Amniotic stem cell (primary cell): ENCODE measurements around the gene SLC2A11.
"Not testable (repeated sequence)": the region's sequence is repeated elsewhere in the genome, so short reads cannot be mapped to it uniquely, and the experiment has no call there.

Source experiments
- DNase-seq: peaks from one replicate; lab custom pipeline; 2025; lab: John Stamatoyannopoulos, UW

SLC2A11 gene

DNA sequence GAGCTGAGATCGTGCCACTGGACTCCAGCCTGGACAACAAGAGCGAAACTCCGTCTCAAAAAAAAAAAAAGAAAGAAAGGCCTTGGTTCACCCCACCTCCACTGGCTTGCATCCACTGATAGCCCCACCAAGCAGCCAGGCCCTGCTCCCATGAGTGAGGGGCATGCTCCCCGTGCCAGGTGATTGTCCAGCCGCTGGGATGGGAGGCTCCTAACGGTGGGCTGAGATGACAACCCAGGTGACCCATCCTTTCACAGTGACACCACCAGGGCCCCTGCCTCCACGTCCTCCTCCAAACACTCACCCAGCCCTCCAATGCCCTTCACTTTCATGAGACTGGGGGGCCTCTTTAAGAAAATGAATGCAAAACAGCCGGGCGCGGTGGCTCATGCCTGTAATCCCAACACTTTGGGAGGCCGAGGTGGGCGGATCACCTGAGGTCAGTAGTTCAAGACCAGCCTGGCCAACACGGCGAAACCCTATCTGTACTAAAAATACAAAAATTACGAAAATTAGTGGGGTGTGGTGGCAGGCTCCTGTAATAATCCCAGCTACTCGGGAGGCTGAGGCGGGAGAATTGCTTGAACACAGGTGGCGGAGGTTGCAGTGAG lies 10.3 kb upstream of the SLC2A11 start:
- DNase-seq: no peak

GRCh38 chr22:23847991-23848864 lies 9.4 kb upstream of the SLC2A11 start:
- DNase-seq: no peak

DNA sequence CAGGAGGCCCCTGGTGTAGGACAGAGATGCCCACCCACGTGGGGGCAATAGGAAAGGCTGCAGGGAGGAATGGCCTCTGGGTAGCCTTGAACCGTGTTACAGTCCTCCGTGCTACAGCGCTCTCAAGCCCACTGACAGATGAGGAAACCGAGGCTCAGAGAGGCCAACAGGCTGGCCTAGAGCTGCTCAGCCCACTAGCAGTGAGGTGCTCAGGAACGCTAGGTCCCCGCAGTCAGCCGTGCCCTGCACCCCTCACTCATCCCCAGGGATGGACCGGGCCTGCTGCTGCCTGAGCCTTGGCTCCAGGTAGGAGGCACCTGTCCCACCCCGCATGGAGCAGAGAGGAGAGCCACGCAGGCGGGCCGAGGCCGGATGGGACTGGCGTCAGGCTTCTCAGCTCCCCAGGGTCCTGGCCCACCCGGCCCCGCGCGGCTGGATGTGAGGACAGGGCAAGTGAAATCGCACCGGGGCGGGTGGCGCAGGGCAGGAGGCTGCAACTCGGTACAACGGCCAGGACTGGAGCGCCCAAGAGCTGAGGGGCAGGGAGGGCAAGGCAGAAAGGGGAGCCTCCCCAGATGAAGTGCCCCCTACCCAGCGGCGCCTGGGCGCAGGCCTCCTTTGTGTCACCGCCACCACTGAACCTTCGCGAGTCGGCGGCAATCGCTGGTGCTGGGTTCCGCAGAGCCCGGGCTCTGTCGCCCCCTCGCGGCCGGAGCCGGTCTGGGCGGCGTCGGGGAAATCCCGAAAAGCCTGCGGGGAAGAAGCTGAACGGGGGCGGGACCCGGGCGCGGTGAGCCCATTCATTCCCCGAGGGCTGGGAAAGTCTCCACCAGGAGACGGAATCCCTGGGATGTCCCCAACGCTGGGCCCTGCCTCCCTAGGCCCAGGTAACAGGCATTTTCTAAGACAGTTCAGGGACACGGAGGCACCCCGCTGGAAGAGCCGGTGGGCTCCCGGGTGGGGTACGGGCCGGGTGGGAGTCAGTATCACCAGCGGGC lies 8.4 kb upstream of the SLC2A11 start:
- peak; percentile 55 for DNase-seq

DNA sequence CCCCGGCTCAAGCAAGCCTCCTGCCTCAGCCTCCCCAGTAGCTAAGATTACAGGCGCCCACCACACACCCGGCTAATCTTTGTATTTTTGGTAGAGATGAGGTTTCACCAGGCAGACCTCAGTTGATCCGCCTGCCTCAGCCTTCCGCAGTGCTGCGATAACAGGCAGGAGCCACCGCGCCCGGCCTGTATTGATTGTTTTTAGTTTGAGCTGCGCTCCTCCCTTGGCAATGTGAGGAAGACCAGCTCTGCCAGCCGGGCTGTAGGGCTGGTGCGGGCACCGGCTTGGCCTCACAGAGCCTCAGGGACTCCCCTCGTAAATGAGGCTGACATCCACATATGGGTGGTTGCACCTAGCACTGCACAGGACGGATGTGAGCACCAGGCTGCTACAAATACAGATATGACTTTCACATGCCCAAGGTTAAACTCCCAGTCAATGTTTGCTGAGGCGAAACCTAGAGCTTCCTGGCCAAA lies 7.5 kb upstream of the SLC2A11 start:
- DNase-seq: no peak

GRCh38 chr22:23856721-23857605 lies 712 bp upstream of the SLC2A11 start:
- DNase-seq: peak; percentile 36

DNA sequence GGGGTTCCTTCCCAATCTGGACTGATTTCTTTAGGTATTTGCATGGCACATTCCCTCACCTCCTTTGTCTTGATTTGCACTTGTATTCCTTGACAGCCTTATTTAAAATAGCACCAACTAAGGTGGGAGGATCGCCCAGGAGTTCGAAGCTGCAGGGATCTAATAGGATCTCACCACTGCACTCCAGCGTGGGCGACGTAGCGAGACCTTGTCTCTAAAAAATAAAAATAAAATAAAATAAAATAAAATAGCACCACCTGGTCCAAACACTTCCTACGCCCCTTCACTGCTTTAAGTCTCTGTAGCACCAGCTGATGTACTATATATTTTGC lies 775 bp downstream of the SLC2A11 start:
- DNase-seq: no peak

DNA sequence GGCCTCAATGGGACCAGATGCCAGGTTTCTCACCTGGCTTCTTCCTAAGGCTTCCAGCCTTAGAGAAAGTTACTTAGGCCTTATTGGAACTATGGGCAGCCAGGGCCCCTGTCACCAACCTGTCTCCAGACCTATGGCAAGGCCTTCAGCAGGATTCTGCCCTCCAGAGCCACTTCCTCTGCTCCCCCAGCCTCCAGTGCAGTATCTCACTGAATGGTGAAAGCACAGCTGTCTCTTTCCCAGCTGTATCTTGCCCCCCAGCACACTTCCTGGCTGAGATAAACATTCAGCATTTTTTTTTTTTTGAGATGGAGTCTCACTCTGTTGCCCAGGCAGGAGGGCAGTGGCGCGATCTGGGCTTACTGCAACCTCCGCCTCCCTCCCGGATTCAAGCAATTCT lies 1.5 kb downstream of the SLC2A11 start:
- DNase-seq: no peak

DNA sequence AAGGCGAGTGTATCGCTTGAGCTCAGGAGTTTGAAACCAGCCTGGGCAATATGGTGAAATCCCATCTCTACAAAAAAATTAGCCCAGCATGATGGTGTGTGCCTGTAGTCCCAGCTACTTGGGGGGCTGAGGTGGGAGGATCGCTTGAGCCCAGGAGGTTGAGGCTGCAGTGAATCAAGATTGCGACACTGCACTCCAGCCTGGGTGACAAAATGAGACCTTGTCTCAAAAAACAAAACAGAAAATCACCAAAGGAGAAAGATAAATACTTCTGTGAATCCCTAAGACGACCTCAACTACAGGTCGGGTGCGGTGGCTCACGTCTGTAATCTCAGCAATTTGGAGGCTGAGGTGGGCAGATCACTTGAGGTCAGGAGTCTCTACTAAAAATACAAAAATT lies 2.5 kb downstream of the SLC2A11 start:
- DNase-seq: not testable (repeated sequence)

DNA sequence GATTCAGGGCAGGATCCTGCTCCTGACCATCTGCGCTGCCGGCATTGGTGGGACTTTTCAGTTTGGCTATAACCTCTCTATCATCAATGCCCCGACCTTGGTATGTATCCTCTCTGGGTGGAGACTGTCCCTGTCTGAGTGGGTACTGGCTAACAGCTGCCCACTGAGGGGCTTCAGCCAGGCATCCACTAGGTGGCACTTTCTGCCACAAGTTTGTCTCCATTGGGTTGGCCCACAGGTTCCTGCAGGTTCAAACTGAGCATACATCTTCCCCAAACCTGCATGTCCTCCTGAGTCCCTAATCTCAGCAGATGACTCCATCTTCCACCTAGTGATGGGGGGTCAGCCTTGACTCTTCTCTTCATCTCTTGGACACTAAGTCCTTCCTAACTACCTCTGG lies 4.4 kb downstream of the SLC2A11 start:
- peak; percentile 9 for DNase-seq

- not testable (repeated sequence) for DNase-seq
These were observed 7.0 kb downstream of the SLC2A11 start for GRCh38 chr22:23864499-23865154.

- no peak for DNase-seq
These were observed 10.9 kb downstream of the SLC2A11 start for GRCh38 chr22:23868580-23868979.

GRCh38 chr22:23874871-23875270 lies 17.2 kb downstream of the SLC2A11 start:
- DNase-seq: no peak

DNA sequence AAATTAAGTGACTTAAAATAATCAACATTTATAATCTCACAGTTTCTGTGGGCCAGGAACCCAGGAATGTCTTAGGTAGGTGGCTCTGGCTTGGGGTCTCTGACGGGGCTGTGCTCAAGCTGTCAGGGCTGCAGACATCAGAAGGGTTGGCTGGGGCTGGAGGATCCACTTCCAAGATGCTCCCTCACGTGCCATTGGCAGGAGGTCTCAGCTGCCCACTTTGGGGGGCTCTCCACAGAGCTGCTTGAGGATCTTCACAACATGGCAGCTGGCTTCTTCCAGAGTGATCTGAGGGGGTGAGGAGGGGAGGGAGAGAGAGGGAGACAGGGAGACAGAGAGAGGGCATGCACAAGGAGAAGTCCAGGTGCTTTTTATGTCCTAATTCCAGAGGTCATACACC lies 18.1 kb downstream of the SLC2A11 start:
- no peak for DNase-seq

GRCh38 chr22:23877566-23877965 lies 19.9 kb downstream of the SLC2A11 start:
- DNase-seq: no peak

- DNase-seq: no peak
These were observed 20.5 kb downstream of the SLC2A11 start for GRCh38 chr22:23878219-23878618.

- DNase-seq: no peak
These were observed 24.7 kb downstream of the SLC2A11 start for GRCh38 chr22:23882370-23882769.

DNA sequence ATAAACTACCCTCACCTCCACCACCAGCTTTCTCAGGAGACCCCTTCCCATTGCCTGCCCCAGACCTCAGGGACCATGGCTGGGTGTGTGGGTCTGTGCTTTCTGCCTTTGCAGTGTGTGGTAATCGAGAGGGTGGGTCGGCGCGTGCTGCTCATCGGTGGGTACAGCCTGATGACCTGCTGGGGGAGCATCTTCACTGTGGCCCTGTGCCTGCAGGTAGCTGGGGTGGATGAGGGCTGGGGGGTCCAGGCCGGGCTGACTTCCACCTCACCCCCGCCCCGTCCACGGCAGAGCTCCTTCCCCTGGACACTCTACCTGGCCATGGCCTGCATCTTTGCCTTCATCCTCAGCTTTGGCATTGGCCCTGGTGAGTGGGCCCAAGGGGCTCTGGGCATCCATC lies 26.0 kb downstream of the SLC2A11 start:
- no peak for DNase-seq

DNA sequence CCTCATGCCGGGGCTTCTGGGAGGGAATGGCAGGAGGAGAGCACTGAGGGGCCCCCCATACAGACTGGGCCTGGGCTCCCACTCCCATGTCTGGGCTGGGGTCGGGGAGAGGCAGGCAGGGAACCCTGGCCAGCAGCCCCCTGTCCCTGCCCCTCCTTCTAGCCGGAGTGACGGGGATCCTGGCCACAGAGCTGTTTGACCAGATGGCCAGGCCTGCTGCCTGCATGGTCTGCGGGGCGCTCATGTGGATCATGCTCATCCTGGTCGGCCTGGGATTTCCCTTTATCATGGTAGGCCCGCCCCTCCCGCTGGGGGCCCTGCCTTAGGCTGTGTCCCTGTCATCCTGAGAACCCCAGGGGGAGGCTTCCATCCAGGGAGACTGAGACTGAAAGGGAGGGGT lies 26.5 kb downstream of the SLC2A11 start:
- DNase-seq: no peak

DNA sequence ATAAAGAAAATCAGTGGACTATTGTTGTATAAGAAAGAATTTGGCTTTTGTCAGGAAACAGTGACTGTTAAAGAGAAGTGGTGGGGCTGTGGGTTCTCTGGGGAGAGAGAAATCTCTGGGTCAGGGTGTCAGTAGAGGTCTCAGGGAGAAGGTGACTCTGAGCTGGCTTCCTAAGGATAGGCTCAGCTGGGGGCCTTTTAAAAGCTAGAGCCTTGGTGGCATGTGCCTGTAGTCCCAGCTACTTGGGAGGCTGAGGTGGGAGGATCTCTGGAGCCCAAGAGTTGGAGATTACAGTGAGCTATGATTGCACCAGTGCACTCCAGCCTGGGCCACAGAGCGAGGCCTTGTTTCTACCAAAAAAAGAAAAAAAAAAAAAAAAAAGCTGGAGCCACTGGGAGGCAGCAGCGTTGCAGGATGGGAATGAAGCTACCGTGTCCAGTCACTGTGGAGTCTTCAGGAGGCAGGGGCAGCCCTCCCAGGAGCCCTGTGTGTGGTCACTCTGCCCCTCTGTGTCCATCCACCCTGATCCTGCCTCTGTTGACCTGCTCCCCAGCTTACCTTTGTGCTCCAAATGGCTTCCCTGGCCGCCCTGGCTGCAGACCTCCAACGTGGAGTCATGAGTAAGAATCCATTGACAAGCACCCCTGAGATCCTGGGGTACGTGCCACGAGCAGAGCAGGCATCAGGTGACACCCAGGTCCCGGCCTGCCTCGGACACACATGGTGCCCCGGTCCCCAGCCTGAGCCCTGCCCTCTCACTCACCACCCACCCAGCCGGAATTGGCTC lies 31.1 kb downstream of the SLC2A11 start:
- no peak for DNase-seq

- DNase-seq: no peak
These were observed 31.9 kb downstream of the SLC2A11 start for GRCh38 chr22:23889620-23890019.
